HUDEP-2 (cell line): Measurements from ENCODE around the gene SPACA4.
"Not testable (repeated sequence)": the region's sequence is repeated elsewhere in the genome, so short reads cannot be mapped to it uniquely, and the experiment has no call there.

ENCODE experiments used
- DNase-seq, 76 experiments: peaks; one replicate each; lab custom pipeline; 2025; ENCODE audit not compliant: unreplicated experiment in 76 of 76; lab: John Stamatoyannopoulos, UW

Gene SPACA4

DNA sequence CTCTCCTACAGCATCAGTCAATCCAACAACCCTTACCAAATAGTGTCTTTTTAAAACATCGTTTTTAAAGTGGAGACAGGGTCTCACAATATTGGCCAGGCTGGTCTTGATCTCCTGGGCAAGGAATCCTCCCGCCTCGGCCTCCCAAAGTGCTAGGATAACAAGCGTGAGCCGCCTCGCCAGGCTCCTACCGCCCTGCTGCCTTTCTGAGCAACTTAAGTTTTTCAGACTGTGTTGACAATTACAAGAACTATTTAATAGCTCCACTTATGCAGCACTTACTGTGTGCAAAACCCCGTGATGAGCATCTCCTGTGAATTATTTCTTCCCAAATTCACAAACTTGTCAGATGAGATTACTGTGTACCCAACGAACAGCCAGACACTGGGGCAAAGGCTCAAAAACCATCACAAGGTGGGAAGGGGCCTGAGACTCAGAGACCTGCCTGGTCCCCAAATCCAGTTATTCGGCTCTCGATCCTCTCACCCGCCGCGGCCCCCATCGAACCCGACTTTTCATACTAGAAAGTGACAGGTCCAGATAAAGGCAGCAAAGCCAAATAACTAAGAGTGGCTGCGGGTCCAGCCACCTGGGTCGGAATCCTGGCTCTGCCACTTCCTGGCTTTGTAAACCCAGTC, 11.9 kb downstream of the SPACA4 start:
- peak in 3 of 76 experiments; percentile 28 to 63 (median 39) for DNase-seq

DNA sequence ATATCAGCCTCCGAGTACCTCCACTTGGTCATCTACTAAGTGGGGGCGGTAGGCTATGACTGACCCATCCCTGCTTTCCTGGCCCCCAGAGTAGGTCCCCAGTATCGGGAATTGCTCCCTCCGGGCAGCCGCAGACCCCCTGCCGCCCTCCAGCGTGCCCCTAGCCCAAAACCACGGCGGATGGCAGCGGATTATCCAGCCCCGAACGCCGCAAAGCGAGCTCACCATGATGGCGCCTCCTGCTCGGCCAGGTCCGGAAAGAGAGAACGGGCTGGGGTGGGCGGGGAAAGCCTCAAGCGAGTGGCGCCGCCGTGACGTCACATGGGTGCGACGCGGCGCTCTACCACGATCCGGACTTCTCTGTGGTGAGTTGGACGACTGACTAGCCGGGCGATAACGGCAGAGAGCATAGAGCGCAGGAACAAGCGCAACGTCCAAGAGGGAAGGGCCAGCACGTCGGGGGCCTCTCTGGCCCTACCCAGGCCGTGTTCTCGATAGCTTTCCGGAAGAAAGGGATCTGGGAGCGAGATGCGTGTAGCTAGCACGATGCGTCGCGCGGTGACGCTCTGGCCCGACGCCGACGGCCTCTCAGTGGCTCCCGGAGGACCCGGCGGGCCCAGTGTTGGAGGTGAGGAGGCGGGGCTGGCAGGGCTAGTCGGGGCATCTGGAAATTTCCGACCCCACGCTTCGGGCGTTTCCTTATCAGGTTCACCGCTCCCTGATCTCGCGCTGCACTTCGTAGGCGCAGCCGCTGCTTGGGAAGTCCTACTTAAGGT, 12.6 kb downstream of the SPACA4 start, which contains the start of the genes RPL18 and SPHK2:
Gene RPL18, minus strand, starts transcription at position 263 of the 776 bp plus-strand sequence. Its CDS starts 35 bp downstream, at position 228.
Gene SPHK2, plus strand, starts transcription at position 591 of the 776 bp plus-strand sequence. CDS start 1,009 bp downstream, outside the sequence.
- DNase-seq = peak; percentile 88 to 100 (median 100)

DNA sequence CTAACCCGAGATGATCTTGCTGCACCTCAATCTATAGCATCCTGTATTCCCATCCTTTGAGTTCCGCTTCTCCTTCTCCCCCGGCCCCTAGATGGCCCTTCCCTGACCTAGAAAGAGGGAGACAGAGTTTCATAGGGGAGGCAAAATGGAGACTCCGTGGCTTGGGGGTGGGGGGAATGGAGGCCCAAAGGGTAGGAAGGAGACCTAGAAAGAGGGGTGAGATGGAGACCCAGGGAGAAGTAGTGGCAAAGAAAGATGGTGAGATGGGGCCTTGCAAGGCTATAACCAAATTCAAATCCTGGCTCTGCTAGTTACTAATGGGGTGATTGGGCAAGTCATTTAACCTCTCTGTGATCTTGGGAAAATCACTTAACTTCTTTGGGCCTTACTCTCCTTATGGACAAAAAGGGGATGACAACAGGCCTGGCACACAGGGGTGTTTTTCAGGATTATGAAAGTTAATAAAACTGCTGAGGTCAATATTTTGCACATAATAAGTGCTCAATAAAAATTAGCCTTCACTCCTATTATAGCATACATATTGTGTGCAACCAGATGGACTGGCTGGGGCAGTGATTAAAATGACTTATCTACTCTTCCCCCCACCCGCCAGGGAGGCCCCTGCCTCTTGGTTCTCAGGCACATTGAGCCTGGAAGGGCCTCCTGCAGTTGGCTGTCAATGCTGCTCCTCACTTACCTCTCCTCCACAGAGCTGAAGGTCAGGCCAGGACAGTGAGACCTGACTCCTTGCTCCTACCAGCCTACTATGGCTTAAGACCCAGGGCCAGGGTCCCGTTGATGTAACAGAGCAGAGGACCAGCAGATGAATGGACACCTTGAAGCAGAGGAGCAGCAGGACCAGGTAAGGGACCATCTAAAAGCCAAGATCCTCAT, 13.4 kb downstream of the SPACA4 start:
- DNase-seq = peak in 19 of 76 experiments; percentile 17 to 51 (median 34)

DNA sequence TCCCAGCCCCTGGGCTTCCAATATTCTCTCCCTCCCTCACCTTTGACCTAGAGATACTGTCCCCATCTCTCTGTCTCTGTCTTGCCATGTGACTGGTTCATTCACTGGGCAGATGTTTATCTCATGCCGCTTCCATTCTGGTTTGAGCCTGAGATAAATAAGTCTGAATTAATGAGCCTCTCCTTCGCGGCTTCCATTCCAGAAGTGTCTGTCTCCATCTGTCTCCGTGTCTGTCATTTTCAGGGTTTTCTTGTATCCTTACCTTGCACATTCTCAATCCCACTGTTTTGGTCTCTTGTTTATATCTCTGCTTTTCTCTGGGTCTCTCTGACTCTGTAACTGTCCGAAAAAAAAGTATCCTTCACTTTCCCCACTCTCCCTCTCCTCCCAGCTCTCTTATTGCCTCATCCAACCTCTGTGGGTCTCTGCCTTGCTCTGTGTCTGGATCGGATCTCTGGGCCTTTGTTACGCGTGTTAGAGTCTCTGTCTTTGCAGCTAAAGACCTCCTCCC, 17.1 kb downstream of the SPACA4 start:
- DNase-seq = peak in 18 of 76 experiments; percentile 14 to 60 (median 39)

DNA sequence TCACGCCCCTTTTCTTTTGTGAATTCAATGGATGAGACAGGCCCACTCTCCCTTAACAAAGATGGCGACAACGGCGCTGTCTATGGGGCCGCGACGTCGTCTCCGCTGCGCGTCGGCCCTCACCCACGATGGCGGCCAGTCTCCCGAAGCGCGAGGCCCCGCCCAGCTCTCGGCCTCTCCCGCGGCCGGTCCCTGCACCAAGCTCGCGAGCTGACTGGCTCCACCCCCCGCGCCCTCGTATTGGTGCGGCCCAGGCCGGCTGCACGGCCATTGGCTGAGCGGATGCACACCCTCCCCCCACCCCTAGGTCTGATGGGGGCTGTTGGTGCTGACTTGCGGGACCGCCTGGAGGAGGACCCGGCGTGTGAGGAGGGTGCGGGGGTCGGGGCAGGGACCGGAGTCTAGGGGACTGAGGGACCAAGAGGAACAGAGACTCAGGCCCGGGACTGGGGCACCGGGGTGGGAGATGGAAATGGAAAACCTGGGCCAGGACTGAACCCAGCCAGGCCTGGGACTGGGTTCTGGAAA, 17.6 kb downstream of the SPACA4 start:
- peak in 74 of 76 experiments; percentile 50 to 100 (median 99) for DNase-seq

DNA sequence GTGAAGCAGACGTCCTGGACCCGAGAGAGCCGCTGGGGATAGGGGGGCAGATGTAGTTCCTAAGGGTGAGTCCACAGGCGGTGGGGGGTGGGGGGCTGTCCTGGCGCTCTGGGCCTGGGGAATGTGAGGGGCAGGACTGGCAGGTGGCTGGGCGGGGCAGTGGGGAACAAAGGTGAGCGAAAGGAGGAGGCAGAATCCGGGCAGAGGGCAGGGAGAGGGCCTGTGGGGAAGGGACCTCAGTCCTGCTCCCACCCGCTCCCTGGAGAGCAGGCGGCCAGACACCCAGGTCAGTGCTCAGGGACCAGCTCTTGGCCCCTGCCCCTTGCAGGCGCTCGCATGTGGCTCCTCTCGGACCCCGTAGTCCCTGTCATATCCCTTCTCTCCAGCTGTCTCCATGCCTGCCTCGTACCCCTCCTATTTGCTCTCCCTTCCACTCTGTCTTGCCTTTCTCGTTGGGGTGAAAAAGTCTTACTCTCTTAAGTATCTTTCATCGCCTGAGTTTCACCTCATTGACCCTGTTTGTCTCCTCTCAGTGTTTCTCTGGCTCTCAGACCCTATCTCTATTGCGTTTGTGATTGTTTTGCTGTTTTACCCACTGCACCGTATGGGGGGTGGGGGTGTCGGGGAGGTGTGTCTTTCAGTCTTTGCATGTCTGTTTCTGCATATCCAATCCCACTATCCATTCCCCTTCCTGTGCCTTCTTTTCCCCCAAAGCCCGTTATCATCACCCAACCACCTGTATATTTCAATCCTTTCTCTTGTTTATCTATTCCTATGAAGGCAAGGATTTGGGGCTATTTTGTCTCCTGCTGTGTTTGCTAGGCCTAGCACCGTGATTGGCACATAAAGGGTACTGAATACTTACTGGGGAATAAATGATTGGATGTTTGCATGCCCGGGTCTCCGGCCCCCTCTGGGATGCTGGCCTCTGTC, 18.5 kb downstream of the SPACA4 start:
- no peak for DNase-seq

DNA sequence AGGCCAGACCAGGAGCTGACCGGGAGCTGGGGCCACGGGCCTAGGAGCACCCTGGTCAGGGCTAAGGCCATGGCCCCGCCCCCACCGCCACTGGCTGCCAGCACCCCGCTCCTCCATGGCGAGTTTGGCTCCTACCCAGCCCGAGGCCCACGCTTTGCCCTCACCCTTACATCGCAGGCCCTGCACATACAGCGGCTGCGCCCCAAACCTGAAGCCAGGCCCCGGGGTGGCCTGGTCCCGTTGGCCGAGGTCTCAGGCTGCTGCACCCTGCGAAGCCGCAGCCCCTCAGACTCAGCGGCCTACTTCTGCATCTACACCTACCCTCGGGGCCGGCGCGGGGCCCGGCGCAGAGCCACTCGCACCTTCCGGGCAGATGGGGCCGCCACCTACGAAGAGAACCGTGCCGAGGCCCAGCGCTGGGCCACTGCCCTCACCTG, 19.4 kb downstream of the SPACA4 start:
- no peak for DNase-seq

DNA sequence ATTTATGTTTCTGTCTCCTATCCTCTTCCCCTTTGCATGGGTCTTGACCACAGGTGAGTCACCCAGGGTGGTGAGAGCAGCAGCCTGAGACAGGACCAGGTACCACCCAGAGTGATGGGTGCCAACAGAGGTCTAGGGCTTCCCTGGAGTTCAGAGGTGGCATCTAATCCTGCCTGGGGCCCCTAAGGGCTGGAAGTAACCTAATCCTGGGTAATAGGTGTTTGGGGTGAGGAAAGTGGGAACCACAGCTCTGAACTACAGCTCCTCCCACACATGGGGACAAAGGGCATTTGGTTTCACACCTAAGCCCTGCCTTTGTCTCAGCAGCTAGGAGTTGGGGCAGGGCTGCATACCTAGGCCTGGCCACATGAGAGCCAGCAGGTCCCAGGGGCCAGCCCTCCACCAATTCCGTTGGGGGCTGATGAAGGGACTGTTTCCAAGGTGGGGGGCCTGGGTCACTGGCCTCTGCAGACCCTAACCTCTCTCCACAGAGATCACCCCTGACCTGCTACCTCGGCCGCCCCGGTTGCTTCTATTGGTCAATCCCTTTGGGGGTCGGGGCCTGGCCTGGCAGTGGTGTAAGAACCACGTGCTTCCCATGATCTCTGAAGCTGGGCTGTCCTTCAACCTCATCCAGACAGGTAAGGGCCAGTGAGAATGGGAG, 20.8 kb downstream of the SPACA4 start:
- DNase-seq = no peak

DNA sequence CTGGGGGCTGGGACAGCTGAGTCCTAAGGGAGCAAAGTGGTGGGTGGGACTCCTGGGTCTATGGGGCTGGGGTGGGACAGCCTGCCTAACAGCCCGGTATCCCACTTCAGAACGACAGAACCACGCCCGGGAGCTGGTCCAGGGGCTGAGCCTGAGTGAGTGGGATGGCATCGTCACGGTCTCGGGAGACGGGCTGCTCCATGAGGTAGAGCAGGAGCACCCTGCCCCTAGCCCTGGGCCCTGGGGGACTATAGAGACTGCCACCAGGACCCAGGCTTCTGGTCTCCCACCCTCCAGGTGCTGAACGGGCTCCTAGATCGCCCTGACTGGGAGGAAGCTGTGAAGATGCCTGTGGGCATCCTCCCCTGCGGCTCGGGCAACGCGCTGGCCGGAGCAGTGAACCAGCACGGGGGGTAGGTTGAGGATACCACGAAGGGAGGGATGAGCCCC, 21.3 kb downstream of the SPACA4 start:
- no peak for DNase-seq

DNA sequence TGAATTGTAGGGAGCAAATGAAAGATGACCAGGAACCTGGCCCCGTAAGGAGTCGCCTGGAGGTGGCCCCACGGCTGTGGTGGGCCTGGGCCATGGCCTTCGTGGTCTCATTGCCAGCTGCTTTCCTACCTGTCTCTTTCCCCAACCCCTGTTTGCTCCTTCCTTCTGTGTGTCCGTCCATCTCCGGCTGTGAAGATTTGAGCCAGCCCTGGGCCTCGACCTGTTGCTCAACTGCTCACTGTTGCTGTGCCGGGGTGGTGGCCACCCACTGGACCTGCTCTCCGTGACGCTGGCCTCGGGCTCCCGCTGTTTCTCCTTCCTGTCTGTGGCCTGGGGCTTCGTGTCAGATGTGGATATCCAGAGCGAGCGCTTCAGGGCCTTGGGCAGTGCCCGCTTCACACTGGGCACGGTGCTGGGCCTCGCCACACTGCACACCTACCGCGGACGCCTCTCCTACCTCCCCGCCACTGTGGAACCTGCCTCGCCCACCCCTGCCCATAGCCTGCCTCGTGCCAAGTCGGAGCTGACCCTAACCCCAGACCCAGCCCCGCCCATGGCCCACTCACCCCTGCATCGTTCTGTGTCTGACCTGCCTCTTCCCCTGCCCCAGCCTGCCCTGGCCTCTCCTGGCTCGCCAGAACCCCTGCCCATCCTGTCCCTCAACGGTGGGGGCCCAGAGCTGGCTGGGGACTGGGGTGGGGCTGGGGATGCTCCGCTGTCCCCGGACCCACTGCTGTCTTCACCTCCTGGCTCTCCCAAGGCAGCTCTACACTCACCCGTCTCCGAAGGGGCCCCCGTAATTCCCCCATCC, 22.1 kb downstream of the SPACA4 start:
- no peak for DNase-seq

DNA sequence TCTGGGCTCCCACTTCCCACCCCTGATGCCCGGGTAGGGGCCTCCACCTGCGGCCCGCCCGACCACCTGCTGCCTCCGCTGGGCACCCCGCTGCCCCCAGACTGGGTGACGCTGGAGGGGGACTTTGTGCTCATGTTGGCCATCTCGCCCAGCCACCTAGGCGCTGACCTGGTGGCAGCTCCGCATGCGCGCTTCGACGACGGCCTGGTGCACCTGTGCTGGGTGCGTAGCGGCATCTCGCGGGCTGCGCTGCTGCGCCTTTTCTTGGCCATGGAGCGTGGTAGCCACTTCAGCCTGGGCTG, 22.7 kb downstream of the SPACA4 start:
- DNase-seq = no peak

DNA sequence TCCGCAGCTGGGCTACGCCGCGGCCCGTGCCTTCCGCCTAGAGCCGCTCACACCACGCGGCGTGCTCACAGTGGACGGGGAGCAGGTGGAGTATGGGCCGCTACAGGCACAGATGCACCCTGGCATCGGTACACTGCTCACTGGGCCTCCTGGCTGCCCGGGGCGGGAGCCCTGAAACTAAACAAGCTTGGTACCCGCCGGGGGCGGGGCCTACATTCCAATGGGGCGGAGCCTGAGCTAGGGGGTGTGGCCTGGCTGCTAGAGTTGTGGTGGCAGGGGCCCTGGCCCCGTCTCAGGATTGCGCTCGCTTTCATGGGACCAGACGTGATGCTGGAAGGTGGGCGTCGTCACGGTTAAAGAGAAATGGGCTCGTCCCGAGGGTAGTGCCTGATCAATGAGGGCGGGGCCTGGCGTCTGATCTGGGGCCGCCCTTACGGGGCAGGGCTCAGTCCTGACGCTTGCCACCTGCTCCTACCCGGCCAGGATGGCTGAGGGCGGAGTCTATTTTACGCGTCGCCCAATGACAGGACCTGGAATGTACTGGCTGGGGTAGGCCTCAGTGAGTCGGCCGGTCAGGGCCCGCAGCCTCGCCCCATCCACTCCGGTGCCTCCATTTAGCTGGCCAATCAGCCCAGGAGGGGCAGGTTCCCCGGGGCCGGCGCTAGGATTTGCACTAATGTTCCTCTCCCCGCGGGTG, 23.2 kb downstream of the SPACA4 start:
- DNase-seq = peak in 70 of 76 experiments; percentile 52 to 88 (median 78)

DNA sequence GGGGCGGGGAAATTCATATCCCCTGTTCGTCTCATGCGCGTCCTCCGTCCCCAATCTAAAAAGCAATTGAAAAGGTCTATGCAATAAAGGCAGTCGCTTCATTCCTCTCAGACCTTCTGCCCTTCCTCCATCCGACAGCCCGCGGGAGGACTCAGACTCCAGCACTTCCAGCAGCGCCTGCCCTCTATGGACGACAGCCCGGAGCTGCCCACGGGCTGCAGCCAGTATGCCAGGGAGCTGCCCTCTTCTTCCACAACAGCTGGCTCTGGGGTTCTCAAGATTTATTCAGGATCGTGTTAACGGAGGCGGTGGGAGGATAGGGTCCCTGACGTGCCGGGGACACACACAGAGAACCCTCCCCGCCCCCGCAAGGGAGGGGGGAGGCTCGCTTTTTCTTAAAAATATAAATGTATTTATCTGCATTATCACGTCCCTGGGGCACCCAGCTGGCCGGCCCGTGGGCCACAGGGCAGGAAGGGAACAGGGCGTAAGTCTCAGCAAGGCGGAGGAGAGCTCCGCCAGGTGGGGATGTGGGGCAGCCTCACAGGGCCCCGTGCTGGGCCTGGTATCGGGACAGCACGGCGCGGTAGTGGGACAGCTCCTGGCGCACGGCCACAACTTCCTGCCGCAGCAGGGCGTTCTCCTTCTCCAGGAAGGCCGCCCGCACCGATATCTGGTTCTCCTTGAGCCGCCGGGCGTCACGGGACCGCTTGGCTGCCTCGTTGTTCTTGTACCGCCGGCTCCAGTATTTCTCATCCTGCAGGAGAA, 23.9 kb downstream of the SPACA4 start:
- peak in 74 of 76 experiments; percentile 57 to 95 (median 85) for DNase-seq

DNA sequence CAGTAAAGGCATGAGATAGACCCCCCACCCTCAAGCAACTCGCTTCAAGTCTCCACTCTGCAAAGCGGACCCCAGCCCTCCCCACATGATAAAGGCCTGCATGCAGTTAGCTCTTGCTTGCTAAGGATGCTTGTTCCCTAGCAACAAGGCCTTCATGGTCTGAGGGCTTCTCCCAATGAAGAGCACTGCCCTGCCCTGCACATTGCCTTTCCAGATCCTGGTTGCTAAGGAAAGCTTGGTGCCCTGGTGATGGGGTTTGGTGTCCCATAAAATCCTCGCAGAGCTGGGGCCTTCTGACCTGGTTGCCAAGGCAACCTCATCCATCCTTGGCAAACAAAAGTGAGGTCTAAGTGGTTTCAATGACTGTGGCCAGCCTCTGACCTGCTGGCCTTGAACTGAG, 24.7 kb downstream of the SPACA4 start:
- no peak for DNase-seq

DNA sequence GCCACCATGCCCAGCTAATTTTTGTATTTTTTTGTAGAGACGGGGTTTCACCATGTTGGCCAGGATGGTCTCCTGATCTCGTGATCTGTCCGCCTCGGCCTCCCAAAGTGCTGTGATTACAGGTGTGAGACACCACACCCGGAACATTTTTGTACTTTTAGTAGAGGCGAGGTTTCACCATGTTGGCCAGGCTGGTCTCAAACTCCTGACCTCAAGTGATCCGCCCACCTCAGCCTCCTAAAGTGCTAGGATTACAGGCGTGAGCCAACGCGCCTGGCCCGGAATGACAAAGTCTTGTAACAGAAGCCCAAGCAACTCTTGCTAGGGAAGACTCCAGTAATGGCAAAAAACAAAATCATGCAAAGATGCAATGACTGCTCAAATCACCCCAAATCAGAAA, 25.7 kb downstream of the SPACA4 start:
- not testable (repeated sequence) for DNase-seq

DNA sequence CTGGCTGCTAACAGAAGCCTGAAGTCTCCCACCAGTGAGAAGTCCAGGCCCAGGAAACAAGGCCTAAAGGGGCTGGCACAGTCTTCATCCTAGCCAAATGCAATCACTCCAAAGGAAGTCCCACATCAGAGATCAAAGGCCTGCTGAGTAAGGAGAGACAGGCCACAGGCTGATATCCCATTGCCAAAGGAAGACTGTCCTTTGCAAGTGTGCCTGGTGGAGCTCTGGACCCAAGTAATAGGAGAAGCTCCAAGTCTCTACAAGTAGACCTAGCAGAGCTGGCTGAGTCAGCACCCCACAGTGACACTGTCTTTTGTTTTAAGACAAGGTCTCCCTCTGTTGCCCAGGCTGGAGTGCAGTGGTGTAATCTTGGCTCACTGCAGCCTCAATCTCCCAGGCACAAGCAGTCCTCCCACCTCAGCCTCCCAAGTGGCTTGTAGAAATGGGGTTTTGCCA, 26.2 kb downstream of the SPACA4 start:
- peak in 43 of 76 experiments; percentile 24 to 61 (median 38) for DNase-seq
